Common myeloid progenitor, CD34-positive (primary cell): Measurements from ENCODE around the gene HAPLN1.

ENCODE experiments used
- CTCF ChIA-PET: fragments of 350-600 bp; sonication (Branson Sonifier 250); formaldehyde crosslinking; loops from one replicate; lab custom pipeline; 2021; ENCODE audit warnings: antibody characterized with exemption; lab: Charles Lee
- POLR2A ChIA-PET: fragments of 350-600 bp; sonication (Branson Sonifier 250); formaldehyde crosslinking; loops from one replicate; lab custom pipeline; 2021; ENCODE audit warnings: antibody characterized with exemption; lab: Charles Lee
- DNase-seq, 3 donors: peaks; one replicate each; pipeline versions ENCODE4 v3.0.0 to v3.0.0-alpha.2; 2013
- H3K27ac ChIP-seq, 2 experiments: 1 replicate in 1 of 2; 2 replicates in 1 of 2; pipeline ENCODE4 v1.7.0; 2013; ENCODE audit warnings: inconsistent platforms in 2 of 2, low read length in 2 of 2, mild to moderate bottlenecking in 2 of 2, low read depth in 1 of 2, moderate library complexity in 1 of 2; ENCODE audit not compliant: severe bottlenecking in 2 of 2, insufficient read depth in 1 of 2, poor library complexity in 1 of 2
- H3K27me3 ChIP-seq, 5 experiments: replicated peaks in 2 of 5; 1 replicate in 3 of 5; 2 replicates in 2 of 5; pipeline versions ENCODE4 v1.6.1 to v1.7.0; 2013; ENCODE audit warnings: low read length in 4 of 5, mild to moderate bottlenecking in 2 of 5, moderate library complexity in 2 of 5, inconsistent platforms in 1 of 5; ENCODE audit not compliant: insufficient read depth in 5 of 5, control insufficient read depth in 4 of 5
- H3K36me3 ChIP-seq, 4 experiments: 1 replicate in 2 of 4; 2 replicates in 2 of 4; pipeline versions ENCODE4 v1.6.1 to v1.7.0; 2013; ENCODE audit warnings: low read length in 3 of 4, control low read depth in 1 of 4, mild to moderate bottlenecking in 1 of 4; ENCODE audit not compliant: control insufficient read depth in 4 of 4, insufficient read depth in 4 of 4
- H3K4me1 ChIP-seq, 4 experiments: 1 replicate in 3 of 4; 2 replicates in 1 of 4; pipeline versions ENCODE4 v1.6.1 to v1.7.1; 2013; ENCODE audit warnings: low read length in 3 of 4, mild to moderate bottlenecking in 3 of 4, control low read depth in 1 of 4, inconsistent platforms in 1 of 4, moderate library complexity in 1 of 4; ENCODE audit not compliant: control insufficient read depth in 4 of 4, insufficient read depth in 4 of 4; ENCODE audit errors: control extremely low read depth in 1 of 4
- H3K4me3 ChIP-seq, 7 experiments: 1 replicate in 4 of 7; 2 replicates in 3 of 7; pipeline versions ENCODE4 v1.5.1 to v1.7.0; 2013; ENCODE audit warnings: mild to moderate bottlenecking in 7 of 7, low read length in 6 of 7, moderate library complexity in 6 of 7, inconsistent platforms in 2 of 7, low read depth in 2 of 7, control low read depth in 1 of 7; ENCODE audit not compliant: insufficient read depth in 4 of 7, control insufficient read depth in 1 of 7; ENCODE audit errors: extremely low read depth in 1 of 7
- H3K9me3 ChIP-seq, 5 experiments: 1 replicate in 4 of 5; 2 replicates in 1 of 5; pipeline versions ENCODE4 v1.6.1 to v1.7.1; 2013; ENCODE audit warnings: low read length in 4 of 5, mild to moderate bottlenecking in 2 of 5, inconsistent platforms in 1 of 5, low read depth in 1 of 5, moderate library complexity in 1 of 5; ENCODE audit not compliant: control insufficient read depth in 4 of 5, insufficient read depth in 2 of 5; ENCODE audit errors: control extremely low read depth in 1 of 5
- WGBS: methylation state at CpG from one replicate; pipeline ENCODE4 v1.1.5; 2013; ENCODE audit not compliant: insufficient coverage; 5-methylcytosine and 5-hydroxymethylcytosine counted together

HAPLN1 gene

GRCh38 chr5:83709973-83710372 lies 10.7 kb downstream of the HAPLN1 start:
- Histone ChIP-seq H3K4me3 (no peak overlapping the region), H3K4me1 (no peaks in the 10 kb centered on the region), H3K36me3 (no peaks in the 10 kb centered on the region), H3K27me3 (peaks cover 0 to 5% (median 0%) of the 10 kb centered on the region in 5 experiments), H3K27ac (no peak overlapping the region), H3K9me3 (no peaks in the 10 kb centered on the region)
- ChIA-PET POLR2A (no interaction called here), CTCF (interaction anchor here (3.2 kb wide), 1 partner anchor 9 kb away, joined by 10 read pairs; no protein-coding TSS in a partner anchor)
- DNase-seq: no peak
- WGBS: 93% methylated on average over 4 of the region's 4 CpGs

- CTCF ChIA-PET: interaction anchor here (3.2 kb wide), 1 partner anchor 10 kb away, joined by 10 read pairs; no protein-coding TSS in a partner anchor
- Histone ChIP-seq H3K27me3 (peaks cover 0 to 5% (median 0%) of the 10 kb centered on the region in 5 experiments), H3K4me1 (no peaks in the 10 kb centered on the region), H3K36me3 (no peaks in the 10 kb centered on the region), H3K9me3 (no peaks in the 10 kb centered on the region), H3K4me3 (no peak overlapping the region), H3K27ac (no peak overlapping the region)
- no peak for DNase-seq
- POLR2A ChIA-PET: no interaction called here
- WGBS: no CpG with 5 or more reads among the region's 1 CpG
These were observed 12.5 kb downstream of the HAPLN1 start for GRCh38 chr5:83708170-83708569.

GRCh38 chr5:83703059-83703458 lies 17.6 kb downstream of the HAPLN1 start:
- ChIA-PET POLR2A (no interaction called here), CTCF (no interaction called here)
- DNase-seq: no peak
- H3K27me3 ChIP-seq: no peaks in the 10 kb centered on the region
- no peaks in the 10 kb centered on the region for H3K9me3 ChIP-seq
- 100% methylated on average over 1 of the region's 2 CpGs for WGBS
- H3K36me3 ChIP-seq: no peaks in the 10 kb centered on the region
- no peak overlapping the region for H3K27ac ChIP-seq
- H3K4me1 ChIP-seq: no peaks in the 10 kb centered on the region
- H3K4me3 ChIP-seq: no peak overlapping the region

- Histone ChIP-seq H3K27me3 (no peaks in the 10 kb centered on the region), H3K27ac (no peak overlapping the region), H3K4me3 (no peak overlapping the region), H3K36me3 (no peaks in the 10 kb centered on the region), H3K9me3 (no peaks in the 10 kb centered on the region), H3K4me1 (no peaks in the 10 kb centered on the region)
- DNase-seq: no peak
- POLR2A ChIA-PET: no interaction called here
- 100% methylated on average over 1 of the region's 6 CpGs for WGBS
- CTCF ChIA-PET: interaction anchor here (0.6 to 1.3 kb wide), 3 partner anchors 9 to 237 kb away, joined by 3 read pairs; no protein-coding TSS in a partner anchor
These were observed 18.8 kb downstream of the HAPLN1 start for GRCh38 chr5:83701886-83702285.

GRCh38 chr5:83689881-83690280 lies 30.8 kb downstream of the HAPLN1 start:
- ChIA-PET CTCF (no interaction called here), POLR2A (no interaction called here)
- Histone ChIP-seq H3K4me1 (no peaks in the 10 kb centered on the region), H3K36me3 (no peaks in the 10 kb centered on the region), H3K27ac (no peak overlapping the region), H3K9me3 (no peaks in the 10 kb centered on the region), H3K4me3 (no peak overlapping the region), H3K27me3 (peaks cover 0 to 3% (median 0%) of the 10 kb centered on the region in 5 experiments)
- WGBS: no CpG with 5 or more reads among the region's 1 CpG
- DNase-seq: no peak

GRCh38 chr5:83688281-83688680 lies 32.4 kb downstream of the HAPLN1 start:
- Histone ChIP-seq H3K4me3 (no peak overlapping the region), H3K27ac (no peak overlapping the region), H3K9me3 (no peaks in the 10 kb centered on the region), H3K27me3 (peaks cover 0 to 3% (median 0%) of the 10 kb centered on the region in 5 experiments), H3K36me3 (no peaks in the 10 kb centered on the region), H3K4me1 (no peaks in the 10 kb centered on the region)
- WGBS: 92% methylated on average over 1 of the region's 4 CpGs
- ChIA-PET CTCF (no interaction called here), POLR2A (no interaction called here)
- DNase-seq: no peak

- CTCF ChIA-PET: no interaction called here
- Histone ChIP-seq H3K27ac (no peak overlapping the region), H3K4me1 (no peaks in the 10 kb centered on the region), H3K27me3 (peaks cover 0 to 3% (median 0%) of the 10 kb centered on the region in 5 experiments), H3K36me3 (no peaks in the 10 kb centered on the region), H3K4me3 (no peak overlapping the region), H3K9me3 (no peaks in the 10 kb centered on the region)
- POLR2A ChIA-PET: no interaction called here
- DNase-seq: no peak
- no CpG with 5 or more reads among the region's 2 CpGs for WGBS
These were observed 33.5 kb downstream of the HAPLN1 start for GRCh38 chr5:83687124-83687619.
